ENCODE data around the gene ZNF784.
A peak's percentile ranks its signal among the peaks of the same experiment; 100 is the strongest.

Gene ZNF784

DNA sequence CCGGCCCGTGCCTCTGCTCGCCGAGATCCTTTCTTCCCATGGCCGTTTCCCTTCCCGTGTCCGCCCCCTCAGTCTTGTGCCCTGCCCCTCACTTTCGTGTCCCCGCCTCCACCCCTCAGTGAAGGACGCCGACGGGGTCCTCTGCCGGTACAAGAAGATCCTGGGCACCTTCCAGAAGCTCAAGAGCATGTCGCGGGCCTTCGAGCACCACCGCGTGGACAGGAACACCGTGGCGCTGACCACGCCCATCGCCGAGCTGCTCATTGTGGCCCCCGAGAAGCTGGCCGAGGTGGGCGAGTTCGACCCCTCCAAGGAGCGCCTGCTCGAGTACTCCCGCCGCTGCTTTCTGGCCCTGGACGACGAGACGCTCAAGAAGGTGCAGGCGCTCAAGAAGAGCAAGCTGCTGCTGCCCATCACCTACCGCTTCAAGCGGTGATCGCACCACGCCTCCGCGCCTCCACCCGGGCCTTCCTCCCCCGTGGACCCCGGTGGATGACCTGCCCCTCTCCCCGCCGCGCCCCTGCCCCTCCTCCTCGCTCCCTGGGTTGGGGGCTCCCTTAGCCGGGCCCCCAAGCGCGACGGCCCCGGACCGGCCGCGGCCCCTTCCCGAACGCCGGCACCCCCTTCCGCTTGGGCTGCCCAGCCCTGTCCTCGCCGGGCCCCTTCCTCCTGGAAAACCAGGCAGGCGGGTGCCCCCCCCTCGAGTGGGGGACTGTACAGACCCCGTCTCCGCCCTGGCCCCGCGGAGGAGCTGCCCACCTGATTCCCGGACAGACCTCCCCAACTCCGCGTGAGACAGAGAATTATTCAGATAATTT lies 28.2 kb upstream of the ZNF784 start:
- in situ Hi-C loops (cut with HindIII; ENCODE audit: low sequenced_read_pairs): no loop called here
- TF ChIP-seq, protein P1, sequence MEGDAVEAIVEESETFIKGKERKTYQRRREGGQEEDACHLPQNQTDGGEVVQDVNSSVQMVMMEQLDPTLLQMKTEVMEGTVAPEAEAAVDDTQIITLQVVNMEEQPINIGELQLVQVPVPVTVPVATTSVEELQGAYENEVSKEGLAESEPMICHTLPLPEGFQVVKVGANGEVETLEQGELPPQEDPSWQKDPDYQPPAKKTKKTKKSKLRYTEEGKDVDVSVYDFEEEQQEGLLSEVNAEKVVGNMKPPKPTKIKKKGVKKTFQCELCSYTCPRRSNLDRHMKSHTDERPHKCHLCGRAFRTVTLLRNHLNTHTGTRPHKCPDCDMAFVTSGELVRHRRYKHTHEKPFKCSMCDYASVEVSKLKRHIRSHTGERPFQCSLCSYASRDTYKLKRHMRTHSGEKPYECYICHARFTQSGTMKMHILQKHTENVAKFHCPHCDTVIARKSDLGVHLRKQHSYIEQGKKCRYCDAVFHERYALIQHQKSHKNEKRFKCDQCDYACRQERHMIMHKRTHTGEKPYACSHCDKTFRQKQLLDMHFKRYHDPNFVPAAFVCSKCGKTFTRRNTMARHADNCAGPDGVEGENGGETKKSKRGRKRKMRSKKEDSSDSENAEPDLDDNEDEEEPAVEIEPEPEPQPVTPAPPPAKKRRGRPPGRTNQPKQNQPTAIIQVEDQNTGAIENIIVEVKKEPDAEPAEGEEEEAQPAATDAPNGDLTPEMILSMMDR (IDR thresholded peaks at IDR 0.05; ENCODE audit: low read depth, low read length): no peak
- no peak overlapping the region for H3K4me3 ChIP-seq (ENCODE audit: low read depth, low read length)
- no peak for DNase-seq (ENCODE audit: low read depth, low spot score)

DNA sequence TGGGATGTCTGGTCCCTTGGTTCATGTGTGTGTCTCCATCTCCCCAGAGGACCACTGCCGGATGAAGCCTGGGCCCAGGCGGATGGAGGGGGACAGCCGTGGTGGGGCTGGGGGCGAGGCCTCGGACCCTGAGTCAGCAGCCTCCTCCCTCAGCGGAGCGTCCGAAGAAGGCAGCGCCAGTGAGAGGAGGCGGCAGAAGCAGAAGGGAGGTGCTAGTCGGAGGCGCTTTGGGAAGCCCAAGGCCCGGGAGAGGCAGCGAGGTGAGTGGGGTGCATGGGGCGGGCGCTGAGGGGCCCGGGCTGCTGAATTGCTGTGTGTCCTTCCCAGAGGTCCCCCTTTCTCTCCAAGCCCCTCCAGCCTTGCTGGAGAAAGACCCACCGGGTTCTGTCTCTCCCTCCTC lies 26.9 kb upstream of the ZNF784 start:
- H3K4me3 ChIP-seq (ENCODE audit: low read depth, low read length): no peak overlapping the region
- in situ Hi-C loops (cut with HindIII; ENCODE audit: low sequenced_read_pairs): no loop called here
- TF ChIP-seq, protein P1 (IDR thresholded peaks at IDR 0.05; ENCODE audit: low read depth, low read length): no peak
- DNase-seq (ENCODE audit: low read depth, low spot score): no peak

DNA sequence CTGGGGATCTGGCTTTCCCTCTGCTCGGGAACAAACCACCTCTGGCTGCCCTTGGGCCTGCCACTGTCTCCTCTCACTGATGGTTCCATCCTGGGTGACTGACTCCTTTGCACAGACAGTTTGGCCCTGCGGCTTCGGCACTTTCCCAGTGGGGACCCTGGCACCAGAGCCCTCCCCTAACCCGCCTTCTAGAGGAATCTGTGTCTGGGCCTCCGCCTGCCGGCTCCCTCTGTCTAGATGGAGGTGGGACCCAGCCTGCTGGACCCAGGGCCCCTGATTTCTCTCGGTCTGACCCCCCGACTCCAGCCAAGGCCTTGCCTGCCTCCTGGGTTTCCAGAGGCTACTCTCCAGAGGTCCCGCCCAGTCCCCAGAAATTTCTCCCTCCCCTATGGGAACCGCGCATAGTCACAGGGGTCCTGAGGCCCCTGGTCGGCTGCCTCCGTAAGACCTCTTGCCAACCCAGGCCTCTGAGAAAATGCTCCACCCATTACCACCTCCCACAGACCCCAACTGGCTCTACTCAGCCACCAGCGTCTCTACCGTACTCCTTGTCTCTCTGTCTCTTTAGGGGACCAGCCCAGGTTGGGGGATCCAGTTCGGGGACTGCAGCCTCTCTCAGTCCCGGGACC lies 26.4 kb upstream of the ZNF784 start:
- DNase-seq (ENCODE audit: low read depth, low spot score): no peak
- H3K4me3 ChIP-seq (ENCODE audit: low read depth, low read length): no peak overlapping the region
- in situ Hi-C loops (cut with HindIII; ENCODE audit: low sequenced_read_pairs): no loop called here

DNA sequence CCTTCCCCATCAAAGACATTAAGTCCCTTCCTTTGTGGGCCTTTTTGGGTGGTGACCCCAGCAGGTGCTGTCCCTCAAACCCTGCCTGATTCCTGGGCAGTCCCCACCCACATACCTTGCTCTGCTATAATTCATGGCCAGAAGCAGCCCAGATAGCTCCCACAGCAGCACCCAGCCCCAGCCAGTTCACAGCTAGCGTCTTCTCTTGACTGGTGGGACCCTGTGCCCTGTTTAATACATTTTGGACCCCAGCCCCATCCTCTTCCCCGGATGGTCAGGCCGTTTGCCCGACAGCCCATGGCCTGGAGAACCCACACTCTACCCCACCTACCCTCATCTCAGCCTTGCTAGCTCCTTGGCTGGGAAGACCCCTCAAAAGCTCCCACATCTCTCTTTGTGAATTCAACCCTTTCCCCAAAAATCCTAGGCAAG lies 25.8 kb upstream of the ZNF784 start:
- TF ChIP-seq, protein P1 (IDR thresholded peaks at IDR 0.05; ENCODE audit: low read depth, low read length): no peak
- H3K4me3 ChIP-seq (ENCODE audit: low read depth, low read length): no peak overlapping the region
- no peak for DNase-seq (ENCODE audit: low read depth, low spot score)
- in situ Hi-C loops (cut with HindIII; ENCODE audit: low sequenced_read_pairs): no loop called here

More for the DNA sequence above, 26.4 kb upstream of the ZNF784 start:
- TF ChIP-seq, protein P1 (IDR thresholded peaks at IDR 0.05; ENCODE audit: low read depth, low read length): no peak

DNA sequence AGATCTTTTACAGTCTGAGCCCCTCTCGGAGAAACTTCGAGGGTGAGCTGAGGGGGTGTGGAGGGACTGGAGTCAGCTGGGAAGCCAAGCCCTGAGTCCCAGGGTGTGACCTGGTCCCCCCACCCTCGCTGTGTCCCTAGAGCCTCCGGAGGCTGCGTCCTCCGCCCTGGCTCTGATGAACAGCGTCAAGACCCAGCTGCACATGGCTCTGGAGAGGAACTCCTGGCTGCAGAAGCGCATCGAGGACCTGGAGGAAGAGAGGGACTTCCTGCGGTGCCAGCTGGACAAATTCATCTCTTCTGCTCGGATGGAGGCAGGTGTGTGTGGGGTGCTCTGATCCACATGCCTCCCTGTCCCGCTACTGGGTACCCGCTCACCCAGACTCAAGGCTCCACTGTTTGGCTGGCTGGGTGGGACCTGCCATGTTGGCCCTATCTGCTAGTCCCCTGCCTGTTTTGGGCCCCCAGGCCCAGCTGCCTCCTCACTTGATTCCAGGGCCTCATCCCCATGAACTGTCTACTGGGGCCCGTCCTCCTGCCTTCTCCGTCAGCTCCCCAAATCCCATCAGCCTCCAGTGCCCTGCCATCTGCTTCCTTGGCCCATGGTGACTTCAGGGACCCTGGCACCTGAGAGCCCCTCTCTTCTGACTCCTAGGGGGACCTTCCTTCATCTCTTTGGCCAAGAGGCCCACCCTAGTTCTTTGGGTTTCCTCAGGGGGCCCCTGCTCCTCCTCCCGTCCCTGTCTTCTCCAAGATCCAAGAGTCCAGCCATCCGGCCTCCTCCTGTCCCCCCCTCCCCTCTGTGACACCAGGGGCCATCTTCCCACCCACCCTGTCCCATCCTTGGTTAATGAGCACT lies 25.1 kb upstream of the ZNF784 start:
- H3K4me3 ChIP-seq (ENCODE audit: low read depth, low read length): peak overlapping the region; percentile 71
- no peak for DNase-seq (ENCODE audit: low read depth, low spot score)
- TF ChIP-seq, protein P1 (IDR thresholded peaks at IDR 0.05; ENCODE audit: low read depth, low read length): no peak
- in situ Hi-C loops (cut with HindIII; ENCODE audit: low sequenced_read_pairs): no loop called here

DNA sequence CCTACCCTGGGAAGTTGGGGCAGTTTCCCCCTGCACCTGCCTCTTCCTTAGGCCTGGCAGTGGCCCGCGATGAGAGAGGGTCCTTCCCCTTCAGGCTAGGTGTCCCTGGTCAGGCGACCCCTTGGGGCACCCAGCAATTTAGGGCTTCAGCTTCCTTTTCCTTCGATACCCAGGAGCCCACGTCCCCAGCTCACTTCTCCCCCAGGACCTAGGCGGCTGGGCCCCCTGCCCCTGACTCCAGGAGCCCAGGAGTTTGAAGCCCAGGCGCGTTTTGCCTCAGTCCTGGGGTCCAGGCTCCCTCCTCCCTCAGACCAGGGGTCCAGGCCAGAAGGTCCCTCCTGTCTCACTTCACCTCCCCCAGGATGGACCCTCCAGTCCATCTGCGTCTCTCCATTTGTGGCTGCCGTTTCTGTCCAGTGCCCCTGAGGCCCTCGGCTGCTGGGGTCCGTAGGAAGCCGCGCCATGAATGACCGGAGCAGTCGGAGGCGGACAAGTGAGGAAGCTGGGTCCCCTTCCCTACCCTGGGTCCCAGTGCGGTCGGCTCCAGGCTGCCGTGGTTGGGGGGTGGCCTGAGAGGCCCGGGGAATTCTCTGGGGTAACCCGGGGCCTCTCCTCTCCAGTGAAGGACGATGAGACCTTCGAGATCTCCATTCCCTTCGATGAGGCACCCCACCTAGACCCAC lies 24.4 kb upstream of the ZNF784 start:
- TF ChIP-seq, protein P1 (IDR thresholded peaks at IDR 0.05; ENCODE audit: low read depth, low read length): no peak
- in situ Hi-C loops (cut with HindIII; ENCODE audit: low sequenced_read_pairs): no loop called here
- H3K4me3 ChIP-seq (ENCODE audit: low read depth, low read length): peak overlapping the region; percentile 71

More for the DNA sequence above, 24.4 kb upstream of the ZNF784 start:
- no peak for DNase-seq (ENCODE audit: low read depth, low spot score)
